CD4-positive, CD25-positive, alpha-beta regulatory T cell (primary cell): ENCODE data around the gene ASPSCR1. TPM values are rescaled to one million over a fixed set of nuclear protein-coding genes. Genes with fewer than 3 reads are reported as not detected.

ENCODE experiments used
- ATAC-seq, 2 donors: fragments of 150-1000 bp; cut with Tn5 transposase; one replicate each; pipeline ENCODE4 v1.10.0; 2021; ENCODE audit warnings: low read depth in 2 of 2, moderate number of reproducible peaks in 2 of 2, moderate library complexity in 1 of 2
- DNase-seq, 3 donors: peaks; one replicate each; pipeline versions ENCODE4 v3.0.0 to v3.0.0-alpha.2; 2012 to 2022; ENCODE audit warnings: mixed read lengths in 1 of 3
- H3K27ac ChIP-seq: one replicate; pipeline ENCODE4 v1.7.0; 2013; ENCODE audit warnings: mild to moderate bottlenecking, low read length; ENCODE audit not compliant: insufficient read depth, poor library complexity, severe bottlenecking
- H3K27me3 ChIP-seq: one replicate; pipeline ENCODE4 v1.7.0; 2013; ENCODE audit warnings: low read length; ENCODE audit not compliant: control insufficient read depth, insufficient read depth
- H3K36me3 ChIP-seq: one replicate; pipeline ENCODE4 v1.7.0; 2013; ENCODE audit warnings: mild to moderate bottlenecking, low read length, moderate library complexity; ENCODE audit not compliant: control insufficient read depth, insufficient read depth
- H3K4me1 ChIP-seq: 2 replicates; pipeline ENCODE4 v1.7.0; 2013; ENCODE audit warnings: mild to moderate bottlenecking, low read length; ENCODE audit not compliant: insufficient read depth, control insufficient read depth, poor library complexity, severe bottlenecking
- H3K4me3 ChIP-seq: one replicate; pipeline ENCODE4 v1.7.0; 2013; ENCODE audit warnings: low read depth, mild to moderate bottlenecking, low read length, moderate library complexity
- H3K9me3 ChIP-seq, 2 experiments: 1 replicate in 1 of 2; 2 replicates in 1 of 2; pipeline ENCODE4 v1.7.0; 2013; ENCODE audit warnings: low read length in 2 of 2, mild to moderate bottlenecking in 1 of 2, moderate library complexity in 1 of 2; ENCODE audit not compliant: control insufficient read depth in 2 of 2
- H3K27ac Mint-ChIP-seq, 3 donors: one replicate each; pipeline ENCODE4 v1.8.0; 2020 to 2022; ENCODE audit warnings: mild to moderate bottlenecking in 3 of 3, mixed read lengths in 3 of 3, moderate library complexity in 2 of 3
- H3K27me3 Mint-ChIP-seq: one replicate; pipeline ENCODE4 v1.8.0; 2022; ENCODE audit warnings: mild to moderate bottlenecking, mixed read lengths
- H3K36me3 Mint-ChIP-seq: one replicate; pipeline ENCODE4 v1.8.0; 2020; ENCODE audit warnings: mixed read lengths
- H3K4me1 Mint-ChIP-seq, 4 donors: one replicate each; pipeline ENCODE4 v1.8.0; 2020 to 2022; ENCODE audit warnings: mixed read lengths in 4 of 4, mild to moderate bottlenecking in 1 of 4
- H3K4me3 Mint-ChIP-seq, 4 donors: one replicate each; pipeline ENCODE4 v1.8.0; 2020 to 2022; ENCODE audit warnings: mild to moderate bottlenecking in 4 of 4, mixed read lengths in 4 of 4, moderate library complexity in 3 of 4
- H3K9me3 Mint-ChIP-seq, 7 donors: one replicate each; pipeline ENCODE4 v1.8.0; 2020 to 2022; ENCODE audit warnings: mixed read lengths in 7 of 7, mild to moderate bottlenecking in 3 of 7, moderate library complexity in 2 of 7
- polyA plus RNA-seq, 4 donors: library from polyadenylated mRNA; unstranded; fragments of 300-500 nt; fragmentation: Illumina TruSeq; gene quantifications; one replicate each; pipeline ENCODE4 v1.2.3, GENCODE V29; 2021
- total RNA-seq: library from RNA; stranded (reverse); gene quantifications from one replicate; pipeline ENCODE4 v1.2.3, GENCODE V29; 2022

ASPSCR1 gene
- total and polyA plus RNA-seq, 5 donors from 2014 or later = 25.2 to 41.4 (median 29.1) TPM

DNA sequence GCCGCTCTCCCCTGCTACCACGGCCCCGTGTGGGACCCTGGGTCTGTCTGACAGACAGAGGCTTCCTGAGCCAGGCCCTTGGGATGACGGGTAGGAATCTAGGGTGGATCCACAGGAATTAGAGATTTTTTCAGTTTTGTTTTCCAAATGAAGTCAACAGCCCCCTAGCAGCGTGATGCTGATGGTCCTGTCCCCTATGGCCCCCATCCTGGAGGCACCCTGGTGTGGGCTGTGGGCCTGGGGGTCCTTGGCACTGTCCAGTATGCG lies 29.7 kb downstream of the ASPSCR1 start:
- H3K4me1 Mint-ChIP-seq = no peaks in the 10 kb centered on the region

DNA sequence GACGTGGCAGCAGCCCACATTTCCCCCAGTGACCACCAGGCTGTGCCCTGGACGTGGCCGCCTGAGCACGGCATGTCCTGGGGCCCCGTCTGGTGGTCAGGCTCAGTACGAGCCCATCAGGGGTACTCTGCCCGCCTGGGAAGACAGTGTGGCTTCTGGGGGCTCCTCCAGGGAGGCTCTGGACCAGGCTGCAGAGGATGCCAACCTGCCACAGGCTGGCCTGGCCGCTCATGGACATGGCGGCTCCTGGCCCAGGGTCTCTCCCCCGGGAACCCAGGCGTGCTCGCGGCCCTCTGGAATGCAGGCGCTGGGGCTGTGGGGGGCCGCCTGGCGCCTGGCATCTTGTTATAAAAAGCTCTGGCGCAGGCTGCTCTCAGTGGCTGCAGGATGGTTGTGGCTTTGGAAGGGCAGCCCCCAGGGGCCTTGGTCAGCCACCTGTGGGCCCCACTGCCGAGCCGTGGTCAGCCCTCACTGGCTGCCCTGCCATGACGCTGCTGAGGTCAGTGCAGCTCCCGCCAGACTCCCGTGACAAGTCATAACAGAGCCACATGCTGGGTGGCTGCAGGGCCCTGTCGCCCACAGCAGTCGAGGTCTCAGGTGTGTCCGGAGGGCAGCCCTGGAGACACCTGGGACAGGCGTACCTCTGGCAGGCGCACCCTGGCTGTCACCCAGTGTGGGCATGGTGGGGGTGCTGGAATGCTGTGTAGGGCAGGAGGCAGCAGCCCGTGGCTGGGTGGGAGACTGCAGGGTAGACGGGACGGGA lies 30.2 kb downstream of the ASPSCR1 start:
- H3K9me3 Mint-ChIP-seq = no peaks in the 10 kb centered on the region
- H3K4me1 ChIP-seq = no peaks in the 10 kb centered on the region
- no peaks in the 10 kb centered on the region for H3K4me1 Mint-ChIP-seq
- H3K4me3 Mint-ChIP-seq = no peak overlapping the region
- no peaks in the 10 kb centered on the region for H3K27me3 Mint-ChIP-seq
- H3K36me3 Mint-ChIP-seq = no peaks in the 10 kb centered on the region
- no peaks in the 10 kb centered on the region for H3K36me3 ChIP-seq
- no peaks in the 10 kb centered on the region for H3K9me3 ChIP-seq
- no peak overlapping the region for H3K27ac Mint-ChIP-seq
- H3K27me3 ChIP-seq = no peaks in the 10 kb centered on the region
- H3K4me3 ChIP-seq = no peak overlapping the region
- DNase-seq (no peak), ATAC-seq (no peak)
- H3K27ac ChIP-seq = no peak overlapping the region

More for the DNA sequence above, 29.7 kb downstream of the ASPSCR1 start:
- ATAC-seq (no peak), DNase-seq (no peak)
- Histone ChIP-seq H3K9me3 (no peaks in the 10 kb centered on the region), H3K27ac (no peak overlapping the region), H3K27me3 (no peaks in the 10 kb centered on the region), H3K4me3 (no peak overlapping the region), H3K4me1 (no peaks in the 10 kb centered on the region), H3K36me3 (no peaks in the 10 kb centered on the region)
- H3K4me3 Mint-ChIP-seq = no peak overlapping the region
- no peak overlapping the region for H3K27ac Mint-ChIP-seq
- no peaks in the 10 kb centered on the region for H3K27me3 Mint-ChIP-seq
- no peaks in the 10 kb centered on the region for H3K36me3 Mint-ChIP-seq
- H3K9me3 Mint-ChIP-seq = no peaks in the 10 kb centered on the region

DNA sequence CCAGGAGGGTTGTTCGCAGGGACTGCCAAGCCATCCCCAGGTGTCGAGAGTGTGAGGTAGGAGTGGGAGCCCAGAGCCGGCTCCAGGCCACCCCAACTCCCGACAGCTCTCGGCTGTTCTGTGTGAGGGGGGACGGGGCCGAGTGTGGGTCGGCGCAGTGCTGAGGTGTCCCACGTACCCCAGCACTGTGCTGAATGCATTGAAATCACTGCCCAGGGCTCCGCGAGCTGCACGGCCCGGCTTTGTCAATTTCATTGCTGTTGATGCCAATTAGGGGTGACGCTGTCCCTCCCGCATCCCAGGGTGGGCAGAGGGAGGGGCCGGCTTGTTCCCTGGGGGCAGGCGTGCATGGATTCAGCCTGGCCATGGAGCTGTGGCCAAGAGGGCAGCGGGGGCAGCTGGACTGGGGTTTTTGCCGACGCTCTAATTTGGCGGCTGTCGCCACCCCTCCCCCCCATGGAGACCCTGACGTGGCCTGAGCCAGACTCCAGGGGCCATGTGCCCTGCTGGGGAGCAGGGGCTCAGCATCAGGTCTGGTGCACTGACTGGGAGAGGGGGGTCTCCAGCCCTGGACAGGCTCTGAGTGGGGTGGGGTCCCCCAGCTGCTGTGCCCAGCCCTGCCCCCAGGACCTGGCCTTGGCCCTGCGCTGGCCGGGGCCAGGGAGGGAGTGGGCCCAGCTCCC lies 31.0 kb downstream of the ASPSCR1 start:
- H3K36me3 Mint-ChIP-seq = no peaks in the 10 kb centered on the region
- Histone ChIP-seq H3K27ac (no peak overlapping the region), H3K36me3 (no peaks in the 10 kb centered on the region), H3K27me3 (no peaks in the 10 kb centered on the region), H3K4me3 (no peak overlapping the region), H3K4me1 (no peaks in the 10 kb centered on the region), H3K9me3 (no peaks in the 10 kb centered on the region)
- no peaks in the 10 kb centered on the region for H3K9me3 Mint-ChIP-seq
- DNase-seq (no peak), ATAC-seq (no peak)
- no peaks in the 10 kb centered on the region for H3K4me1 Mint-ChIP-seq
- no peak overlapping the region for H3K4me3 Mint-ChIP-seq
- no peaks in the 10 kb centered on the region for H3K27me3 Mint-ChIP-seq
- H3K27ac Mint-ChIP-seq = no peak overlapping the region

GRCh38 chr17:82008941-82009405 lies 31.5 kb downstream of the ASPSCR1 start:
- Mint-ChIP-seq H3K9me3 (no peaks in the 10 kb centered on the region), H3K27ac (no peak overlapping the region)
- ATAC-seq = no peak

DNA sequence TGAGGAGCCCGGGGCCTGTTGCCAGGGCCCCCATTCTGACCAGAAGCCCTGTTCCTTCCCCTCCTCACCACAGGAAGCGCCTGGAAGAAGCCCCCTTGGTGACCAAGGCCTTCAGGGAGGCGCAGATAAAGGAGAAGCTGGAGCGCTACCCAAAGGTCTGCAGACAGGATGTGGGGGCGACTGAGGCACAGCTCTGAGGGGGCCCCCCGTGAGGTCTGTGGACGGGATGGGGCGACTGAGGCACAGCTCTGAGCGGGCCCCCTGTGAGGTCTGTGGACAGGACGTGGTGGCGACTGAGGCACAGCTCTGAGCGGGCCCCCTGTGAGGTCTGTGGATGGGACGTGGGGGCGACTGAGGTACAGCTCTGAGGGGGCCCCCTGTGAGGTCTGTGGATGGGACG lies 32.0 kb downstream of the ASPSCR1 start:
- Histone ChIP-seq H3K4me3 (no peak overlapping the region), H3K27ac (no peak overlapping the region), H3K4me1 (no peaks in the 10 kb centered on the region), H3K36me3 (no peaks in the 10 kb centered on the region), H3K27me3 (no peaks in the 10 kb centered on the region), H3K9me3 (no peaks in the 10 kb centered on the region)
- ATAC-seq (no peak), DNase-seq (no peak)
- Mint-ChIP-seq H3K4me1 (no peaks in the 10 kb centered on the region), H3K9me3 (no peaks in the 10 kb centered on the region), H3K4me3 (no peak overlapping the region), H3K27me3 (no peaks in the 10 kb centered on the region), H3K36me3 (no peaks in the 10 kb centered on the region), H3K27ac (no peak overlapping the region)

More at GRCh38 chr17:82008941-82009405, 31.5 kb downstream of the ASPSCR1 start:
- DNase-seq = no peak
- no peaks in the 10 kb centered on the region for H3K4me1 ChIP-seq
- H3K9me3 ChIP-seq = no peaks in the 10 kb centered on the region
- no peaks in the 10 kb centered on the region for H3K4me1 Mint-ChIP-seq
- H3K27ac ChIP-seq = no peak overlapping the region
- no peak overlapping the region for H3K4me3 ChIP-seq
- no peak overlapping the region for H3K4me3 Mint-ChIP-seq
- H3K36me3 ChIP-seq = no peaks in the 10 kb centered on the region
- no peaks in the 10 kb centered on the region for H3K27me3 ChIP-seq
- no peaks in the 10 kb centered on the region for H3K27me3 Mint-ChIP-seq
- H3K36me3 Mint-ChIP-seq = no peaks in the 10 kb centered on the region

DNA sequence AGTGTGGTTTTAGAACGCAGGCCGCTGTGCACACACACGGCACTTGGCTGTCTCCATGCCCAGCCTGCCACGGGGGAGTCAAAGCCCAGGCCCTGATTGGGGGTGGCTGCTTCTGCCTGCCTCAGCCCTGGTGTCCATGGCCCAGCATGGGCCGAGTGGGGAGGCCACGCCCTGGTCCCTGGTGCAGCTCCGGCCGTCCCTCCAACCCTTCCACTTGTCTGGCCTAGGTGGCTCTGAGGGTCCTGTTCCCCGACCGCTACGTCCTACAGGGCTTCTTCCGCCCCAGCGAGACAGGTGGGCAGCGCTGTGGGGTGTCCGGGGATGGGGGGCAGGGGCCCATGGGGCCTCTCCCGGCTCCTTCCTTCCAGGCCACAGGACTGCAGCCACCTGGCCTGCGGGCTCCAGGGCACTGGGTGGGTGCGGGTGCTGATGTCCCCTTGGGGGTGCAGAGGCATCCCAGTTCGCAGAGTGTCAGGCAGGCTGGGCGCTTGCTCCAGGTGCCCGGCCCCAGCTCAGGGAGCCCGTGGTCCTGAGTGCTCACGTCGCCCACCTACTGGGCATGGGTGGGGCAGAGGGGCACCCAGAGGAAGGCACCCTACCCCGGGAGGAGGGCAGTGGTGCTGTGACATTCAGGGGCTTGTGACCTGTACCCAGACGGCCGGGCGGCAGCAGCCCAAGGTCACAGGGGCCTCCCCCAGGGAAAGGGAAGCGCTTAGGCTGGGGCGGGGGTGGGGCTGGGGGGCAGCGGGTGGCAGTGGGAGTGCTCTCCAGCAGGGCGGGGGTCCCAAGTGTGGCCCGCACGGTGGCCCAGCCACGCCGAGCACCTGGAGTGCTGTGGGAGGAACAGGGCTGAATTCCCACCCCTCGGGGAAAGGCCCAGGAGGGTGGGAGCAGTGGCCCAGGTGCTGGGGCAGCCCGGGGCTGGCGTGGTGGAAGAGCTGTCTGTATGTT lies 33.4 kb downstream of the ASPSCR1 start:
- Mint-ChIP-seq H3K27ac (no peak overlapping the region), H3K4me1 (no peaks in the 10 kb centered on the region), H3K27me3 (no peaks in the 10 kb centered on the region), H3K36me3 (no peaks in the 10 kb centered on the region), H3K4me3 (no peak overlapping the region), H3K9me3 (no peaks in the 10 kb centered on the region)
- Histone ChIP-seq H3K4me1 (no peaks in the 10 kb centered on the region), H3K9me3 (no peaks in the 10 kb centered on the region), H3K27ac (no peak overlapping the region), H3K4me3 (no peak overlapping the region), H3K36me3 (no peaks in the 10 kb centered on the region), H3K27me3 (no peaks in the 10 kb centered on the region)
- DNase-seq (no peak), ATAC-seq (no peak)

GRCh38 chr17:82011617-82012187 lies 34.3 kb downstream of the ASPSCR1 start:
- no peaks in the 10 kb centered on the region for H3K9me3 Mint-ChIP-seq
- Histone ChIP-seq H3K36me3 (no peaks in the 10 kb centered on the region), H3K9me3 (no peaks in the 10 kb centered on the region), H3K27me3 (no peaks in the 10 kb centered on the region), H3K4me3 (no peak overlapping the region), H3K27ac (no peak overlapping the region), H3K4me1 (no peaks in the 10 kb centered on the region)
- ATAC-seq = no peak
- H3K4me3 Mint-ChIP-seq = no peak overlapping the region
- H3K27me3 Mint-ChIP-seq = no peaks in the 10 kb centered on the region
- no peak overlapping the region for H3K27ac Mint-ChIP-seq
- H3K4me1 Mint-ChIP-seq = no peaks in the 10 kb centered on the region
- H3K36me3 Mint-ChIP-seq = no peaks in the 10 kb centered on the region
- DNase-seq = no peak
